HG03039 (cell line): ENCODE results near the gene NUBP2.
A peak's percentile ranks its signal among the peaks of the same experiment; 100 is the strongest.

Experiments
- ATAC-seq: cut with Tn5 transposase; IDR thresholded peaks from one replicate; pipeline ENCODE4 v1.9.1; 2021; ENCODE audit warnings: mild to moderate bottlenecking, moderate library complexity; ENCODE audit not compliant: unreplicated experiment

The NUBP2 gene, protein sequence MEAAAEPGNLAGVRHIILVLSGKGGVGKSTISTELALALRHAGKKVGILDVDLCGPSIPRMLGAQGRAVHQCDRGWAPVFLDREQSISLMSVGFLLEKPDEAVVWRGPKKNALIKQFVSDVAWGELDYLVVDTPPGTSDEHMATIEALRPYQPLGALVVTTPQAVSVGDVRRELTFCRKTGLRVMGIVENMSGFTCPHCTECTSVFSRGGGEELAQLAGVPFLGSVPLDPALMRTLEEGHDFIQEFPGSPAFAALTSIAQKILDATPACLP

DNA sequence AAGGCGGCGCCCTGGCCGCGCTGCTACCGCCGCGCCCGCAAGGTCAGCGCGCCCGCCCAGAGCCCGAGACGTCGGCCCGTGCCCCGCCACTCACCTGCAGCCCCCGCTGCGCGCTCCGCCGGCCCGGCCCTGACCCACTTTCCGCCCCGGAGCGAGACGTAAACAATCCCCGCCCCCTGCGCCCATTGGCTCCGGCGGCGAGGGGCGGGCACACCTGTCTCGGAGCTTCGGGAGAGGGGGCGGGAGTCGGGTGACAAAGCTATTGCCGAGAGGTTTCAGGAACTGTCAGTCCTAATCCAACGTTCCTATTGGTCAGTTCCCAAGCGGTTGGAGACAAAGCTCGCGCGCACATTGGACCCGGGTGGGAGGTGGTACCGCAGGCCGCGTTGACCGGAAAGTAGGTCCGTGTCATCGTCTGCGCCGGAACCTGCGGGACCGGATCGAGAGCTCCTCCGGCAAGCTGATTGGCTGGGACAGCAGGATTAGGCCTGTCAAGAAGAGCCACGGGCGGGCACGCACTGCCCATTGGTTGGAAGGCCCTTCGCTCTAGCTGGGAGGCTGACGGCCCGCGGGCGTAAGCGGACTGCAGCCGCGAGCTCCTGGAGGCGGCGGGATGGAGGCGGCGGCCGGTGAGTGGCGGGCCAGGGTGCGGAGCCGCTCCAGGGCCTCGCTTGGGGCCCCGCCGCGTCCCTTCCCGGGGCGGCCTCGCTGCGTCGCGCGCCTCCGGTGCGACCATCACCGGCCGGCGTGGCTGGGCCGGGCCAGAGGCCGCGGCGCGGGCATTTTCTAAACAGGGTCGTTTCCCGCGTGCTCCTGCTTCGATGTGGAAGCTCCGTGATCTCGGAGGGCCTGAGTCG is at the start of gene NUBP2, which contains the start of gene SPSB3:
NUBP2 (plus strand) TSS at position 553 of the 857 bp plus-strand sequence; CDS start at position 614, 61 bp downstream.
SPSB3 (minus strand) TSS at position 164 of the 857 bp plus-strand sequence. CDS start 1,088 bp downstream, outside the sequence.
- ATAC-seq = peak; percentile 74

DNA sequence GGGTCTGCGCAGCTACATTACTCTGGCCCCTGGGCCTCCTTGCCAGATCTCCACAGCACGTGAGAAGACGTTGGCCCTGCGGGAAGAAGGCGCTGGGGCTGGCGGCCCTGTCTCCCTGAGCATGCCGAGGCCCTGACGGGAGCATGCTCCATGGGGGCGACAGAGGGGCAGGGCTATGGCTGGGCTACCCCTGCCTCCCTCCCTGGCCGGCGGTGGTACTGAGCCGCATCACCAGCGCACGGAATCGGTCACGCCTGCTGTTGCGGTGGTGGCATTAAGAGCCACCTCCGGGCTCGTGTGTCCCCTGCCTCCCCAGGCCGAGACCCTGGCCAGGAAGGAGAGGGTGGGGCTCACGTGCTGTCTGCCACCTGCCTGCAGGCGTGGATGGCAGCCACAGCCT is 48.6 kb upstream of the NUBP2 start:
- ATAC-seq = no peak

DNA sequence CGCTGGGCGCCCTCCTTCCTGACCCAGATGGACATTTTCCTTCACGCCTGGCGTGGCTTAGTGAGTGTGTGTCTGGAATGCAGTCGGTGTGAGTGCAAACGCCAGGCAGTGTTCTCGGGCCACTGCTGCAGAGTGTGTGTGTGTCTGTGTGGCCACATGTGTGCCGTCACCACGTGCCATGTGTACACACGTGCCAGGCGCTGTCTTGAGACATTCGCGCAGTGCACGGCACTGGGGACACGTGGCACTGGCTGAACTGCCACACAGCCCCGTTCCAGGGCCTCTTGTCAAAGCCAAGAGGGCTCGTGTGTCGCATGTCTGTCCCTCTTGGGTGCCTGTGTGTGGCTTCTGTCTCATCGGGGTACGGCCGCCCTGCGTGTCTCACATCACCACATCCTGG is 47.9 kb upstream of the NUBP2 start:
- no peak for ATAC-seq

GRCh38 chr16:1740234-1740633 is 42.5 kb upstream of the NUBP2 start:
- ATAC-seq = no peak

DNA sequence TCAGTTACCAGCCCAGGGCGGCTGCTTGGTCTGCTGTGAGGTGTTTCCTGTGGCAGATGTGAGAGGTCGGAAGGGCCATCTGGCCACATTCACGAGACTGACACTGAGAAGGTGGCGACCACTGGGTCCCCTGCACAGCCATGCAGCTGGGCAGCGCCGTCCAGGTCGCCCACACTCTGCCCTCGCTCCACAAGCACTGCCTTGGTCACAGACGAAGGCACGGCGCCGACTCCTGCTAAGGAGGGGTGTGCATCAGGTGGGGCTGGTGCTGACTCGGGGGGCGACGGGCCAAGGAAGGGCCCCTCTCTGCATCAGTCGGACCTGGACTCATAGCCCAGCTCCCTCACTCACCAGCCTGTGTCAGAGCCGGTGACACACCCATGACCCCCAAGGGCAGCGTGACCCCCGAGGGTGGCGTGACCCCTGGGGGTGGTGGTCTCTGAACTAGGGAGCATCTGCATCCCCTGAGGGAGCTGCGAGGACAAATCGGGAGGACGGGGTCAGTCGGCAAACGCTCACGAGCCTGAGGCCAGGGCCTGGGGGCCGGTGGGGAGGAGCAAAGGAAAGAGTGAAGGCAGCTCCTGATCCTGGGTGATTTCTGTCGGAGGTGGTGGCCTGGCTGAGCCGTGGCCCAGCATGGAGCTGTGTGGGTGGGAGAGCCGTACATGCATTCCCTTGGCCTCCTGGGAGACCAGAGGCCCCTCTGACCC is 41.8 kb upstream of the NUBP2 start:
- ATAC-seq = no peak

GRCh38 chr16:1741553-1742165 is 41.1 kb upstream of the NUBP2 start:
- ATAC-seq = no peak

DNA sequence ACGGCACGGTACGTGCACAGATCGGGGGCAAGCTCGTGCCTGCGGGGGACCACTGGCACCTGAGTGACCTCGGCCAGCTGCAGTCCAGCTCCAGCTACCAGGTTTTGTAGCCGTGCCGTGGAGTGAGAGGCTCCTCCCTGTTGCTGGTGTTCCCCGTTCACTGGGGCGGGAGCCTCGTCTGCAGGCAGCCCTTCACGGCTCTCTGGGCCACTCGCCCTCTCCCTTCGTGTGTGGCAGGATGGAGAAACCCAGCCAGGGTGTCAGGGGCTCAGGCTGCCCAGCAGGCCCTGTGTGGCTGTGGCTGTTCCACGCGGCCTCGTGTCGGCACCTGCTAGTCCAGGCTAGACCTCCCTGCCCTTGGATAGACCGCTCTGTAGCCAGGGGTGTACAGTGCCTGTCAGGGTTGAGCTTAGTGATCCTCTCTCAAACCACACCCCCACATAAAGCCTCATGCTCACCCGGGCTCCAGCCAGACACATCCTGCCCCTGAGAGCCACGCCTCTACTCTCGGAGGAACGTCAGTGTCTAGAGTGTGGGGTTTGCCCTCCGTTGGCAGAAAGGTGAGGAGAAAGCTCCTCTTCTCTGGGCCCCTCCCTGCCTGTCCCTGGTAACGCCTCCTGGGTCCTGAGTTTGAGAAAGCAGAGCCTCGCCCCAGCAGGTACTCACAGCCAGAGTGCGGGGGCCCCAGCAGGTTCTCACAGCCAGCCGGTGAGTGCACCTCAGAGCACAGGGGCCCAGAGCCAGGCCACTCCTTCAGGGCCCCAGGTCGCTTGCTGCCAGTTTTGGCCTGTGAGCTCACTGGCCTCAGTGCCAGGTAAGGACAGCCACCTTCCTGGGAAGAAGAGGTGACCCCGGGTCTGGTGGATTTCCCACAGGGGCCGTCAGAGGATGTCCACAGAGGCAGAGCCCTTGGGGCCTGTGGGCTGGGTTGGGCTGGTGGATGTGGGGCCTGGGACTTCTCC is 39.1 kb upstream of the NUBP2 start:
- no peak for ATAC-seq

DNA sequence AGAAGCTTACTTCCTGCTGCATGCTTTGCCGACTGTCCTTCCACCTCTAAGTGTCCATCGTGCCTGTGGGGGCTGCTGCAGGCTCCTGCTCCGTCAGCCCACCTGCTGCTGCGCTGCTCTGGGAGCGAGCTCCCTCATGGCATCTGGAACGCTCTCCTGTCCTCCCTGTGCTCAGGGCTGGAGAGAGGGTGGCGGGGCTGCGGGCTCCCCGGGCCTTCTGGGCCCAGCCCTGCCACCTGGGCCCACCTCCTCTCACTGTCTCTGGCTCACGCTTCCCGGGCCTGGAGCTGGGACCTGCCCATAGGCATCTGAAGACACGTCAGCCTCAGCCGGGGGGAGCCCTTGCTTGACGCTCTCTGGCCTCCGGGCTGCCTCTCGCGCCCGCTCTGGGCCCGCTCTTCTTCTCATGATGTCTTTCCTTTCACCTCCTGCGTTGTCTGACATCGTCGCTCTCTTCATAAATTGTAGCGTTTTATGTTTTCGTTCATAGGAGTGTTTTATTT is 38.4 kb upstream of the NUBP2 start:
- ATAC-seq = no peak

- ATAC-seq = no peak
Observed at GRCh38 chr16:1745181-1745899, 37.4 kb upstream of the NUBP2 start.

DNA sequence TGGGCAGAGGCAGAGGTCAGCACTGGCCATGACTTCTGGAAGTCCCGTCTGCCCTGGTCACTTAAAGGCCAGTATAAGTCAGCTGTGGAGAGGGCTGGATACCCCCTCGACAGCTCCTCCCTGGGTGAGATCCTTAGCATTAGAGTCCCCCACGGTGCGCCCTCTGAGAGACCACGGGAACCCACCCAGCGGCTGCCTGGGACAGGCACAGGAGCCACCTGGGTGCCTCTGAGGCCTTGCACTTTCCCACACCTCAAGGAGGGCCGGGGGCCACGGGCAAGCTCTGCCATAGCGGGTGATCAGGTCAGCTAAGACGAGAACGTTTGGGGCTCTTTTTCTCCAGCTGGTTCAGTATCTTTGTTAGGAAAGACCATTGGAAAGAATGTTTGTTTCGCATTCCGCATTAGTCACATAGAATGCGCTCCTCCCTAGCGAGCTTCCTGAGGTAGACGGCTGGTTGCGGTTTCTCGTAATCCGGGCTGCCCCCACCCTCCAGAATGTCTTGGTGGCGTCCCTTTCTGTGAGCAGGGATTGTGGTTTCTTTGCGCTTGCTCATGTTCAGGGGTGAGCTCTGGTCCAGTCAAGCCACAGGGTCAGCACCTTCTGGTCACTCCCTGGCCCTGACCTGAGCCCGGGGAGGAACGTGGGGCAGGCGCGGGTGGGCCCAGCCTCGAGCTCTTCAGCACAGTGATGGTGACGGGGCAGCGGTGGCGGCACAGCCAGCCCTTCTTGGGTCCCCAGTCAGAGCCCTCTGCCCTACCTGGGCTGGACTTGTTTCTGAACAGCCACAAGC is 36.7 kb upstream of the NUBP2 start:
- ATAC-seq = no peak

GRCh38 chr16:1746693-1747195 is 36.0 kb upstream of the NUBP2 start:
- ATAC-seq = no peak

DNA sequence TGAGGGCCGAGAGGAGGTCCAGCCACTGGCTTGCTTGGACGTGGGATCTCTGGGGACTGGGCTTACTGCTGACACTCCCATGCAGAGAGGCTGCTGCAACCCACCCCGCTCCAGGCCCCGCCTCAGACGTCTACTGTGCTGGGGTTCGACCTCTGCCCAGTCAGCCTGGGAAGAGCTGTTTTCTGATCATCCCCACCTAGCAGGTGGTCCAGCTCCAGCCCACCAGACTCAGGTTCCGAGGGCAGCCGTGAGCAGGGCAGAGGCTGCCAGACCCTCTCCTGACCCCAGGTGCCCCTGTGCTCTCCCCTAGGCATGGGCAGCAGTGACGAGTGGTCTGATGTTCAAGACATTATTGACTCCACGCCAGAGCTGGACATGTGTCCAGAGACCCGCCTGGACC is 34.8 kb upstream of the NUBP2 start:
- ATAC-seq = no peak

DNA sequence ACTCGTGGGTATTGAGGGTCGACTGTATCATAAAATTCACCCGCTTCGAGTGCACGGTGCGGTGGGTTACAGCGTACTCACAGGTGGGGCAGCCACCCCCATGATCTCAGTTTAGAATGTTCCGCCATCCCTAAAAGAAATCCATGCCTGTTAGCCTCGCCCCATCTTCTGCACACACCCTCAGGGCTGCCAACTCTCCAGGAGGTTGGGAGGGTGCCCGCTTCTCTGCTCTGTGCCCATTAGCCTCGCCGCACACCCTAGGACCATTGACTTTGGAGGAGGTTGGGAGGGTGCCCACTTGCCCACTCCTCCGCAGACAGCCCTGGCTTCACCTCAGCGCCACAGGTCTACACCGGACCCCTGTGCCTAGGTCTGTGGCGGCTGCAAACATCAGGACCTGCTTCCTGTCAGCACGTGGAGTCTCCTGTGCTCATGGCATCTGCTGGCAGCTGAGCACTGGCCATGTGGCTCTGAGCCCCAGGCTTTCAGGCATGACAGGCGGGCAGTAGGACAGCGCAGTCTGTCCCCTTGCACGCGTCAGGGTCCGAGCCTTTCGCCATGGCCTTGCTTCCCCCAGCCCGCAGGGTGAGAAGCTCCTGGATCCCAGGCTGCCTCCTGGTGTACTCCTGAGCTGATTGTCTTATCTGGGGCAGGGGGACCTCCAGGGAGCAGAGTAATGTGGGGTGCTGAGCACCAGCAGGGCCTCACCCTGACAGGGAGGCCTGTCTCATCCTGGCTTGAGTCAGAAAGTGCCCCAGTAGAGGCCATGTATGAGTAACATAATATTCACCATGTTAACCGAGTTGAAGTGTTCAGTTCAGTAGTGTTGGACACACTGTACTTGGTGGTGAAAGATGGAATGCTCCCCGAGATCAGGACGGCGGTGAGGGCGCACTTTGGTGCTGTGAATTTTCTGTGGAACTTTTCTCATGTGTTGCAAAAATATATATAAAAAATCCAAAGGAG is 33.3 kb upstream of the NUBP2 start:
- ATAC-seq = no peak

- no peak for ATAC-seq
Observed at GRCh38 chr16:1751946-1752345, 30.8 kb upstream of the NUBP2 start.

GRCh38 chr16:1752853-1753252 is 29.9 kb upstream of the NUBP2 start:
- ATAC-seq = no peak

- no peak for ATAC-seq
Observed at GRCh38 chr16:1754204-1754603, 28.6 kb upstream of the NUBP2 start.
